Measurements from ENCODE around the gene ATAD2B.

The ATAD2B gene

DNA sequence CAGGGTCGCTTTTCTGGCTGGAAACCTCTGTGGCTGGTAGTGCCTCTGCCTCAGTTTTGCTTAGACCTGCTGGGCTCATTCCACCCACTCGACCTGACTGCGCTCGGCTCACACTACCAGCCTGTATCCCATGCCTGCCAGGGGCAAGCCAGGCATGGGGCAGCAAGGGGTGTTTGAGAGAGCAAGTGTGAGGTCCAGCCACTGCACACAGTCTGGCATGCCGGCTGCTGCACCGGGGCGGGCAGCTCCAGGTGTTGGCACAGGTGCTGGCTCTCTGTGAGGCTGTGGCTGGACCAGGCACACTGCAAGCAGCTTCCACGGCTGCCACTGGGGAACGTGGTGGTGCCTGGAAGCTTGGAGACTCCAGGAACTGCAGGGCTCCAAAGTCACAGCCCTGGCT lies 90.9 kb downstream of the ATAD2B start:
- CTCF ChIA-PET: interaction anchor here (0.6 to 1.1 kb wide), 3 partner anchors 9 to 91 kb away, joined by 3 read pairs; partner anchors contain the start of gene ATAD2B
- H3K27ac ChIP-seq: no peak overlapping the region
- TF ChIP-seq, protein P1, sequence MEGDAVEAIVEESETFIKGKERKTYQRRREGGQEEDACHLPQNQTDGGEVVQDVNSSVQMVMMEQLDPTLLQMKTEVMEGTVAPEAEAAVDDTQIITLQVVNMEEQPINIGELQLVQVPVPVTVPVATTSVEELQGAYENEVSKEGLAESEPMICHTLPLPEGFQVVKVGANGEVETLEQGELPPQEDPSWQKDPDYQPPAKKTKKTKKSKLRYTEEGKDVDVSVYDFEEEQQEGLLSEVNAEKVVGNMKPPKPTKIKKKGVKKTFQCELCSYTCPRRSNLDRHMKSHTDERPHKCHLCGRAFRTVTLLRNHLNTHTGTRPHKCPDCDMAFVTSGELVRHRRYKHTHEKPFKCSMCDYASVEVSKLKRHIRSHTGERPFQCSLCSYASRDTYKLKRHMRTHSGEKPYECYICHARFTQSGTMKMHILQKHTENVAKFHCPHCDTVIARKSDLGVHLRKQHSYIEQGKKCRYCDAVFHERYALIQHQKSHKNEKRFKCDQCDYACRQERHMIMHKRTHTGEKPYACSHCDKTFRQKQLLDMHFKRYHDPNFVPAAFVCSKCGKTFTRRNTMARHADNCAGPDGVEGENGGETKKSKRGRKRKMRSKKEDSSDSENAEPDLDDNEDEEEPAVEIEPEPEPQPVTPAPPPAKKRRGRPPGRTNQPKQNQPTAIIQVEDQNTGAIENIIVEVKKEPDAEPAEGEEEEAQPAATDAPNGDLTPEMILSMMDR (conservative IDR thresholded peaks at IDR 0.05; ENCODE audit: low read depth): no peak
- POLR2A ChIA-PET (ENCODE audit: low non-redundant PET): no interaction called here
- no peak for DNase-seq (ENCODE audit: low spot score)

DNA sequence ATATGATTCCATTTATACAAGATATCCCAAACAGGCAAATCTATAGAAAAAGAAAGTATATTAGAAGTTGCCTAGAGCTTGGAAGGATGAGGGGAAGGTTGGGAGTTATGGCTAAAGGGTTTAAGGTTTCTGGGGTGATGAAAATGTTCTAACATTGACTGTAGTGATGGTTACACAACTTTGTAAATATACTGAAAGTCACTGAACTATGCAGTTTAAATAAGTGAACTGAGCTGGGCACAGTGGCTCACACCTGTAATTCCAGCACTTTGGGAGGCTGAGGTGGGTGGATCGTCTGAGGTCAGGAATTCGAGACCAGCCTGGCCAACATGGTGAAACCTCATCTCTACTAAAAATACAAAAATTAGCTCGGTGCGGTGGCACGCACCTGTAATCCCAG lies 91.5 kb downstream of the ATAD2B start:
- TF ChIP-seq, protein P1 (conservative IDR thresholded peaks at IDR 0.05; ENCODE audit: low read depth): no peak
- ChIA-PET POLR2A (ENCODE audit: low non-redundant PET) (no interaction called here), CTCF (interaction anchor here (0.8 to 1.1 kb wide), 2 partner anchors 15 to 91 kb away, joined by 3 read pairs; partner anchors contain the start of gene ATAD2B)
- no peak overlapping the region for H3K27ac ChIP-seq
- no peak for DNase-seq (ENCODE audit: low spot score)

DNA sequence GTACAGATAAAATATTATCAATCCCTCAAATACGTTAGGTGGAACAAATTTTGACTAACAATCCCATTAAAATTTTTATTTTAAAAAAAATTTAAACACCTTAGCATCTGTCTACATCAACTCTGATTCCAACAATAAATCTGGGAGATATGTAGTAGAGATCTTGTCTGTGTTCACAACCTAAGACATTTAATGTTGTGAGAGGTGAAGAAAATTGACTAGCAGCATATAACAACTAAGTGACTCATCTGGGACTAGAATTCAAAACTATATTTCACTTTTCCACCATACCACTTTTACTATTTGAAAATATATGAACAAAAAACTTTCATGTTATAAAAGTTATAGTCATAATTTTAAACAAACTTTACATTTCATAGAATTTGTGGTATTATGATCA lies 97.9 kb downstream of the ATAD2B start:
- TF ChIP-seq, protein P1 (conservative IDR thresholded peaks at IDR 0.05; ENCODE audit: low read depth): no peak

DNA sequence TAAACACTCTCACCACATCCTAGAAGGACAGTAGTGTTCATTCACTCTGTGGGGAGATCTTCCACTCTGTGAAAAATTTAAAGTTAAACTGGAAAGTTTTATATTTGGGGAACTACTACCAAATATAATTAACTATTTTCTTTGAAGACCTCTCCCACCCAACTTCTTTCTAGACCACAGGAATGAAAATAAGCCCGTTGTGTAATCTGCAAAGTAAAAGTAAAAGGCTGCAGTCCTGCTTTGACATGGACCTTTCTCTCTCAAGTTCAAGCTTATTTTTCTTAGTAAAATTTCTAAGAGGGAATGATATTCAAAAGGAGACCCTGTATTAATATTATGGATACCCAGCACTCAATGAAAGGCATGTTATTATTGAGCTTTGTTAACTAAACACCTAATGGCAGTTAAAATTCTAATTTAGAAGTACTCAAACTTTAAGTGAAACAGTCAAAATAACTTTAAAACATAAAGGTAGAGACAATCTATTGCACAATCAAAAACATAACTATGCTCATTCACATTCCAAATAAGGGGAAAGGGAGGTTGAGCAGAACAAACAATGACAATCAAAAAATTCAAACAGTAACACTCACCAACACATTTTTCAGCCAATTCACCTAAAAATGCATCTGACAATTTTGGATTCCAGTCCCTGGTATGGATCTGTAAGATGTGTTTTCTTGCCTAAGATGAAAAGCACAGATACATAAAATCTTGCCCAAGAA lies 98.5 kb downstream of the ATAD2B start:
- CTCF ChIA-PET: no interaction called here
- POLR2A ChIA-PET (ENCODE audit: low non-redundant PET): no interaction called here

More for the DNA sequence above, 97.9 kb downstream of the ATAD2B start:
- CTCF ChIA-PET: no interaction called here
- no peak for DNase-seq (ENCODE audit: low spot score)
- no peak overlapping the region for H3K27ac ChIP-seq
- POLR2A ChIA-PET (ENCODE audit: low non-redundant PET): no interaction called here

DNA sequence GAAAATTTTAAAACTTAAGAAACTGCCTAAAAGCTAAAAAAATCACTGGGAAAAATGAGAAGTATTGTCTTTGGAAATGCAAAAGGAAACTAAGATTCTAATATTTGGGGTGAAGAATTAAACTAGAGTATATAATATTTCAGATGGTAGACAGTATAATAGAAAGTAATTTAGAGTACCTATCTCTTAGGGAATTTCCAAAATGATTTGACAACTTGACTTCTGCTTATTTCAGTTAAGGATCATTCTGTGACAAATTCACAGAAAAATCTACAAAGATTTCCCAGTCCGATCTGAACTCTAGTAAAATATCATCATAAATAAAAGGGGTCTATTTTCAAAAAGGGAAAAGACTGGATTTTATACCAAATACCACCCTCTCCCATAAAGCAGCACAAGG lies 99.6 kb downstream of the ATAD2B start:
- TF ChIP-seq, protein P1 (conservative IDR thresholded peaks at IDR 0.05; ENCODE audit: low read depth): no peak
- ChIA-PET CTCF (interaction anchor here (0.6 to 0.7 kb wide), 3 partner anchors 9 to 538 kb away, joined by 3 to 6 read pairs (median 5); no protein-coding TSS in a partner anchor), POLR2A (ENCODE audit: low non-redundant PET) (no interaction called here)
- no peak overlapping the region for H3K27ac ChIP-seq
- DNase-seq (ENCODE audit: low spot score): no peak

More for the DNA sequence above, 98.5 kb downstream of the ATAD2B start:
- TF ChIP-seq, protein P1 (conservative IDR thresholded peaks at IDR 0.05; ENCODE audit: low read depth): no peak
- H3K27ac ChIP-seq: no peak overlapping the region
- peak; percentile 5 for DNase-seq (ENCODE audit: low spot score)

DNA sequence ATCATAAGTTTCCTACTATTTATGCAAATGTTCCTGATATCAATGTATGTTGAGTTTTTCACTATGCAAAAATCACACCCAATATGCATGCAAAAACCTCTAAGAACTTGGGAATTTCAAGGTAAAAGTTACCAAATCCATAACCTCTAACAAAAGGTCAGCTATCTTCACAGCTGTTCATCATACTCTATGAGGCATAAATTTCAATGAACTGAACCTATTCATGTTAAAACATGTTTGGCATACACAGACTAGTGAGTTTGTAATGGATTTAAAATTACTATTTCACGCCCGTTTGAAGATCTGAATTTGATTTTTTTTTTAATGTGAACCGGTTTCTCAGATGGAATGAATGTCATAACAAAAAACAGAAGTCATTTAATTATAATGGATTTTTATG lies 100.2 kb downstream of the ATAD2B start:
- TF ChIP-seq, protein P1 (conservative IDR thresholded peaks at IDR 0.05; ENCODE audit: low read depth): no peak
- ChIA-PET POLR2A (ENCODE audit: low non-redundant PET) (no interaction called here), CTCF (interaction anchor here (0.5 to 0.6 kb wide), 2 partner anchors 10 to 307 kb away, joined by 3 read pairs; no protein-coding TSS in a partner anchor)
- no peak overlapping the region for H3K27ac ChIP-seq
- DNase-seq (ENCODE audit: low spot score): peak; percentile 46

All from RWPE1 (cell line).